HG02943 (cell line): ENCODE data around the gene IFNL2.

Experiments used
- ATAC-seq: cut with Tn5 transposase; IDR thresholded peaks from one replicate; pipeline ENCODE4 v1.9.1; 2021; ENCODE audit warnings: mild to moderate bottlenecking, low read depth, moderate library complexity; ENCODE audit not compliant: unreplicated experiment

The IFNL2 gene

DNA sequence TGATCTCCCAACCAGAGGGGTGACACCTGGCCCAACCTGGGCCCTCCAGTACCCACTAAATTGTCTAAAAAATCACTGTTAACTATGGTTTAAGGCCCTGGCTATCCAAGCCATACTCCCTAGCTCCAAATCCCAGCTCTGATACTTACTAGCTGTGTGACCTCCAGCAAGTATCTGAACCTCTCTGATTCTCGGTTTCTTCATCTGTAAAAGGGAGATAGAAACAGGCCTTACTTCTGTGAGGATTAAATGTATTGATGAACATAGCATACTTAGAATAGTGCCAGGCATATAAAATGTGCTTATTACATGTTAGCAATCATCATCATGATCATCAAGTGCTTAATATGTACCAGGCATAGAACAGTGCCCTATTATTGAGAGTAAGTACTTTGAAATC, 47.7 kb downstream of the IFNL2 start:
- ATAC-seq, result no peak

DNA sequence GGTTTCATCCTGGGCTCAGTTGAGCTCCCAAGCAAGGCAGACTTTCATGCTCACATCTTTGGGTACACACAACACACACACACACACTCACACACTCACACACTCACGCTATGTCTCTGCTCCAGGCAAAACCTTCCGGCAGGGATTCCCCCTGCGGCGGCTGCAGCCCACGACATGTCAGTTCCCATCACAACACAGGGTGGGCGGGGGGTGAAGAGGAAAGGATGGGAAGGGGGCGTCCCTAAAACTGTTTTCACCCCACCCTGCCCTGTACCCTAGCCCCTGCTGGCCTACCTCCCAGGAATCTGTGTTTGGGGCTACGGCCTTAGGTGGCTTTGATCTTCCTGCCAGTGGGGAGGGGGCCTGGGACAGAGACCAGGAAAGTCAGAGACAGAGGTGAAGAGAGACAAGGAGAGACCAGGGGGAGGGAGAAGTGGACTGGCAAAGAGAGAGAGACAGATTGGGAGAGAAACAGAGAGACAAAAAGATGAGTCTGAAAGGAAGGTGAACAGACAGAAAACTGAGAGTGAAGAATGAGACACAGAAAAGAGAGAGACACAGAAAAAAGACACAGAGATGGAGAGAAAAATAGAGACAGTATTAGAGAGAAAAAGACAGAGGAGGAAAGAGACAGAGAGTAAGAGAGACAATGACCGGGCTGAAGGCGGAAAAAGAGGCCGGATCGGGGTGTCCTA, 48.6 kb downstream of the IFNL2 start:
- no peak for ATAC-seq

DNA sequence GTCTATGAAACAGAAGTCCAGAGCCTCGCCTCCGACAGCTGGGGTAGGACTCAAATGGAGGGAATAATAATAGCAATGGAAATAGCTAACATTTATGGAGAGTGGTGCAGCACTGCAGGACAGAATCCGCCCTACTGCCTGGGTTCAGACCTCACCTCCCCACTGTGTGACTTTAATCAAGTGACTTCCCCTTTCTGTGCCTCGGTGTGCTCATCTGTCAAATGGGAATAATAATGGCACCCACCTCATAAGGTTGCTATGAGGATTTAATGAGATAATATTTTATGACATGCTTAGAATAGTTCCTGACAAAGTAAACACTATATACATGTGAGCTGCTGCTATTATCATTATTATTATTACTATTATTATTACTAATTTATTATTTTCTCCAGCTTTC, 49.3 kb downstream of the IFNL2 start:
- no peak for ATAC-seq

DNA sequence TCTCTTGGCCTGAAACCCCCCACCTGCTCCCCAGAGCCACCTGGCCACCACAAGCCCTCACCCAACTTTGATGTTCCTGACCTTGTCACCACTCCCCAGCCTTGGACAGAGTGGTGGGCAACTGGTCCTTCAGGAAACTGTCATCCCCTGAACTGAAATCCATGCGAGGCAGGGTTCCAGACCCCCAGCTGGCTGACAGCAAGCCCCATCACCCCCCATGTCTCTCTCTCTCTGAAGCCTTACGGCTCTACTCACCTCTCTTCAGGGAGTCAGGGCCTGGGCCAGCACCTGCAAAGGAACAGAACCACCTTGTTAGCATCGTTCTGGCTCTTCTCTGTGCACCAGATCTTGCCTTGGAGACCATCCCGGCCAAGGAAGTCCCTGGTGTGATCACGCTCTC, 49.9 kb downstream of the IFNL2 start:
- no peak for ATAC-seq

DNA sequence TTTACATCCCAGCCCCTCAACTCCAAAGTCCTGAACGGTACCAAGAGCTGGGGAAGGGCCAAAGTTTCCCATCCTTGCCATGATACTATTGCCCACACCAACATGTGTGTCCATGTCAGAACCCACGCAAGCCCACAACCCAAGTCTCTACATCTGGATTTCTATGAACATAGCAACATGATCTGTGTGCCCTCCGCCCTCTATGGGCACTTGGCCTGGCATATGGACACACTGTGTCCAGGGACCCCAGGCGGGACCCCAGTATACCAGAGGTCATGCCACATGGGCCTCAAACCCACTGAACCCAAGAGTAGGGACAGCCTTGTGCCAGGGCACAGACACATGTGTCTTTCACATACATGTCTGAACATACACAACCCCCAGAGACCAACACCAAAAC, 50.5 kb downstream of the IFNL2 start:
- no peak for ATAC-seq

DNA sequence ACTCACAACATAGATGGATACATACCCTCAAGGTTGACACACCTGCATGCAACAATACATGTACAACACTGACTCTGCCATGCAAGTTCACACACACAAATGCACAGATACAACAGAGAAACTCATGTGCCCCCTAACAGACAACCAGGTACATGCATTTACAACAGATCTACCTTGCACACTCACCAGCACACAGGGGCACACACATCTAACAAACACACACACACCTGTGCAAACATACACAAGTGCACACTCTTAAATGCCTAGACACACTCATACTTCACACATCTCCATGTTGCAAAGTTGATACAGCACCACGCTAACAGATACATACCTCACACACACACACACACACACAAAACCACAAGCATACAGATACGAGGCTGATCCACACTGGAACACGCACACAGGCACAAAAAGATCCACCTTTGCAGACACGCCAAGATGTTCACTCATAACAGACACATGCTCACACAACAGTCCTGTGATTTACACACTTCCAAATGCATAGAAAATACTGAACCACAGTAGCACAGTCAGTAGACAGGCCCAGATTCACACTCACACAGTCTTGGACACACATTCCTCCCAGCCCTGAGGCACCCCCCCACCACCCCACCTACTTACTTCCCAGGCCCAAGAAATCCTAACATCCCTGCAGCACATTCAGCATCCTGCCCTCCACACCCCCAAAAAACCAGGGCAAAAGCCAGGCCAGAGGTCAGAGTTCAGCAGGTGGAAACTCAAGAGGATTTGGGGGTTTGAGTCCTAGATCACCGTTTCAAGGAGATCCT, 51.1 kb downstream of the IFNL2 start:
- ATAC-seq, result no peak
